ENCODE measurements around the gene PIK3R2. TPM values are rescaled to one million over a fixed set of nuclear protein-coding genes. Genes with fewer than 3 reads are reported as not detected.

The PIK3R2 gene
- total RNA-seq, 4 donors from 2014 or later = 30.5 to 135 (median 31.2) TPM

DNA sequence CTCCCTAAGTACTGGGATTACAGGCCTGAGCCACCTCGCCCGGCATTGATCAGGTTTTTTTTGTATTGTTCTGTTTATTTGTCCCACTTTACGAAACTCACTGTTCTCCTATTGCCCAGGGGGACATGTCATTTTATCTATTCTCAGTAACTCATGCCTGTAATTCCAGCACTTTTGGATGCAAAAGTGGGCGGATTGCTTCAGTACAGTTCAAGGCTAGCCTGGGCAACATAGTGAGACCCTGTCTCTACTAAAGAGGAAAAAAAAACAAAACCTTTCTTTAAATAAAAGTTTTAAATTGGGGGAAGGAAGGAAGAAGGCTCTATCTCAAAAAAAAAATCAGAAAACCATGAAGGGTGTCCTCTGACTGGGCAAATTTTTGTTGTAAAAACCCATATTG lies 37.3 kb downstream of the PIK3R2 start:
- Histone ChIP-seq H3K27me3 (no peaks in the 10 kb centered on the region), H3K27ac (no peak overlapping the region), H3K4me1 (peaks cover 14 to 24% (median 19%) of the 10 kb centered on the region in 4 donors), H3K4me3 (no peak overlapping the region), H3K9me3 (no peaks in the 10 kb centered on the region), H3K36me3 (no peaks in the 10 kb centered on the region)
- 90% methylated on average over 2 to 4 of the region's 4 CpGs for WGBS, 2 donors (ENCODE audit: low coverage in 1 of 2)
- in situ Hi-C loops (cut with MboI; ENCODE audit: low pct_ligation_motif_present in 1 of 4, low pct_unique_long_range_greater_than_20kb in 1 of 4, low sequenced_read_pairs in 3 of 4) = no loop called here
- no peak for TF ChIP-seq POLR2AphosphoS5 (IDR thresholded peaks at IDR 0.05)
- TF ChIP-seq, protein P1, sequence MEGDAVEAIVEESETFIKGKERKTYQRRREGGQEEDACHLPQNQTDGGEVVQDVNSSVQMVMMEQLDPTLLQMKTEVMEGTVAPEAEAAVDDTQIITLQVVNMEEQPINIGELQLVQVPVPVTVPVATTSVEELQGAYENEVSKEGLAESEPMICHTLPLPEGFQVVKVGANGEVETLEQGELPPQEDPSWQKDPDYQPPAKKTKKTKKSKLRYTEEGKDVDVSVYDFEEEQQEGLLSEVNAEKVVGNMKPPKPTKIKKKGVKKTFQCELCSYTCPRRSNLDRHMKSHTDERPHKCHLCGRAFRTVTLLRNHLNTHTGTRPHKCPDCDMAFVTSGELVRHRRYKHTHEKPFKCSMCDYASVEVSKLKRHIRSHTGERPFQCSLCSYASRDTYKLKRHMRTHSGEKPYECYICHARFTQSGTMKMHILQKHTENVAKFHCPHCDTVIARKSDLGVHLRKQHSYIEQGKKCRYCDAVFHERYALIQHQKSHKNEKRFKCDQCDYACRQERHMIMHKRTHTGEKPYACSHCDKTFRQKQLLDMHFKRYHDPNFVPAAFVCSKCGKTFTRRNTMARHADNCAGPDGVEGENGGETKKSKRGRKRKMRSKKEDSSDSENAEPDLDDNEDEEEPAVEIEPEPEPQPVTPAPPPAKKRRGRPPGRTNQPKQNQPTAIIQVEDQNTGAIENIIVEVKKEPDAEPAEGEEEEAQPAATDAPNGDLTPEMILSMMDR (IDR thresholded peaks at IDR 0.05) = no peak
- TF ChIP-seq POLR2A (IDR thresholded peaks at IDR 0.05) = no peak
- TF ChIP-seq EP300 (IDR thresholded peaks at IDR 0.05; ENCODE audit: low read depth) = no peak
- DNase-seq = no peak
- intact Hi-C loops (cut with DNase I; ENCODE audit: low total_unique reads) = no loop called here

DNA sequence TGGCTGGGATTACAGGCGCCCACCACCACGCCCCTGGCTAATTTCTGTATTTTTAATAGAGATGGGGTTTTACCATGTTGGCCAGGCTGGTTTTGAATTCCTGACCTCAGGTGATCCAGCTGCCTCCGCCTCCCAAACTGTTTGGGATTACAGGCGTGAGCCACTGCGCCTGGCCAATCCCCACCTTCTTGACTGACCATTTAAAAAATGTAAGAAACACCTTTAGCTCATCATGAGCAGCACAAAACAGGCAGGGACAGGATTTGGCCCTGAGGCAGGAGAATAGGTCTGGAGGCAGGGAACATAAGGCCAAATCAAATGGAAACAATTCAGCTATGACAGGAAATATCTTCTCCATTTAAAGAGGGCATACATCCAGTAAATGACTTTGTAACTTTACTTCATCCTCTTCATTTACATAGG lies 38.7 kb downstream of the PIK3R2 start:
- WGBS, 2 donors (ENCODE audit: low coverage in 1 of 2) = 57% methylated on average over 5 of the region's 5 CpGs; no CpG with 5 or more reads in 1 of the 2 donors
- peak overlapping the region in 3 of 4 donors; percentile 48 to 58 (median 53) for H3K4me3 ChIP-seq
- H3K36me3 ChIP-seq = no peaks in the 10 kb centered on the region
- DNase-seq = peak; percentile 22
- peaks cover 14 to 24% (median 19%) of the 10 kb centered on the region in 4 donors for H3K4me1 ChIP-seq
- peak overlapping the region; percentile 92 to 100 (median 95) for H3K27ac ChIP-seq
- TF ChIP-seq EP300 (IDR thresholded peaks at IDR 0.05; ENCODE audit: low read depth) (no peak), POLR2AphosphoS5 (IDR thresholded peaks at IDR 0.05) (no peak)
- no peaks in the 10 kb centered on the region for H3K27me3 ChIP-seq
- no peaks in the 10 kb centered on the region for H3K9me3 ChIP-seq
- in situ Hi-C loops (cut with MboI; ENCODE audit: low pct_ligation_motif_present in 1 of 4, low pct_unique_long_range_greater_than_20kb in 1 of 4, low sequenced_read_pairs in 3 of 4) (no loop called here), intact Hi-C loops (cut with DNase I; ENCODE audit: low total_unique reads) (no loop called here)

DNA sequence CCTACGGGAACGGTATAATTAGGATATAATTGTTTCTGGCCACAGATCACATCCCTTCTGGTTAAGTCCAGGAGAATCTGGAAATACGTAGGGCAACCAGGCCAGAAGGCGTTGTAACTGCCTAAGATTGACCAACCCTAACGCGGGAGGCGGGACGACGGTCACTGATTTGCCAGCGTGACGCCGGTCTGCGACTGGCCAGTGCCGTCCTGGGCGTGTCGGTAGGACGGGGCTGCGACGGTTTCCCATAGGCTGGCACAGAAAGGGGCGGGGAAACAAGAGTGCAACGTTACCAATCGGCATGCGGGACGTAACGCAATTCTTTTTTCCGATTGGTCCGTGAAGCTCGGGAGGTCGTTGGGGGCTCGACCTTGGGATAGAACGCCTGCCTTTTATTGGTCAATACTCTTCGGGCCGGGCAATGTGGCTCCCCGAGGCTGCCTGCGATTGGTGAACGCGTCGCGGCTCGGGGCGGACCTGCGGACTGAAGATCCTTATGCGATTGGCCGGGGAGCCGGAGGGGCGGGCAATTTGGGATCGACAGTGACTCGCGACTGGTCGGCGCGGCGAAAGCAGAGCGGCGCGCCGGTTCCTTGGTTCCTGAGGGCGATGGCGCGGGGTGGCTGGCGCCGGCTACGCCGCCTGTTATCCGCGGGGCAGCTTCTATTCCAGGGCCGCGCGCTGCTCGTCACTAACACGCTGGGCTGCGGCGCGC lies 39.9 kb downstream of the PIK3R2 start, which contains the start of gene MPV17L2:
TSS of gene MPV17L2 (plus strand) at position 546 of the 715 bp plus-strand sequence. CDS start at position 610, 64 bp downstream.
- in situ Hi-C loops (cut with MboI; ENCODE audit: low pct_ligation_motif_present in 1 of 4, low pct_unique_long_range_greater_than_20kb in 1 of 4, low sequenced_read_pairs in 3 of 4) (no loop called here), intact Hi-C loops (cut with DNase I; ENCODE audit: low total_unique reads) (no loop called here)
- TF ChIP-seq POLR2A (IDR thresholded peaks at IDR 0.05) (peak; percentile 88), POLR2AphosphoS5 (IDR thresholded peaks at IDR 0.05) (peak; percentile 94 to 98 (median 98)), EP300 (IDR thresholded peaks at IDR 0.05; ENCODE audit: low read depth) (no peak)
- DNase-seq = peak; percentile 100
- H3K27ac ChIP-seq = peak within 1 kb of the TSS; percentile 93 to 100 (median 96)
- H3K27me3 ChIP-seq = no peaks in the 10 kb centered on the region
- no peaks in the 10 kb centered on the region for H3K9me3 ChIP-seq
- H3K4me1 ChIP-seq = peaks cover 14 to 24% (median 19%) of the 10 kb centered on the region in 4 donors
- WGBS, 2 donors (ENCODE audit: low coverage in 1 of 2) = 0% methylated on average over 8 to 47 of the region's 74 CpGs
- H3K36me3 ChIP-seq = no peaks in the 10 kb centered on the region
- peak within 1 kb of the TSS; percentile 58 to 88 (median 76) for H3K4me3 ChIP-seq

DNA sequence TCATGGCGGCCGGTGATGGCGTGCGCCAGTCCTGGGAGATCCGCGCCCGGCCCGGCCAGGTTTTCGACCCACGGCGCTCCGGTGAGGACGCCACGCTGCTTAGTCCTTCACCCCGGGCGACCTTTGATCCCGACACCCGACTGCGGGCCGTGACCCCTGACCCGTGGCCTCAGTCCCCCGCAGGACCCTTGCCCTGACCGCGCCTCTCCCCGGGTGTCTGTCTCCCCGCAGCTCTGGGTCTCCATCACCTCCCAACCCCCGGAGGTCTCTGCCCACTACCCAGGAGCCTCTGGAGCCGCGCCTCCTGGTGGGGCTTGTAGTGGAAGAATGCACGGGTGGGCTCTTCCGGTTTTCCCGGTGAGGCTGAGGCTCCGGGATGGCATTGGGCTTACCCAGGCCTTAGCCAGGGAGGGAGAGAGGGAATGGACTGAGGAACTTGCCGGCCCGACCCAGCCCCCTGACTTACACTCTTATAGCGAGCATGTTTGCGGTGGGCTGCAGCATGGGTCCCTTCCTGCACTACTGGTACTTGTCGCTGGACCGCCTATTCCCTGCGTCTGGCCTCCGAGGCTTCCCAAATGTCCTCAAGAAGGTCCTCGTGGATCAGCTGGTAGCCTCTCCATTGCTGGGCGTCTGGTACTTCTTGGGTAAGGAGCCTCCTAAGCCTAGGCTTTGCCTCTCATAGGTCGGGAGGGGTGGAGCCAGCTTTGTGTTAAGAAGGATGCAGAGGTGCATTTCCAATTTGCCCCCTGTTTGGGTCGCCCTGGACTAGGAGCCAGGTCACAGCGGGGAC lies 40.6 kb downstream of the PIK3R2 start:
- H3K36me3 ChIP-seq = peaks cover 0 to 4% (median 0%) of the 10 kb centered on the region in 4 donors
- 12% methylated on average over 26 of the region's 46 CpGs; no CpG with 5 or more reads in 1 of the 2 donors for WGBS, 2 donors (ENCODE audit: low coverage in 1 of 2)
- H3K4me3 ChIP-seq = peak overlapping the region; percentile 57 to 88 (median 76)
- no peak for DNase-seq
- H3K4me1 ChIP-seq = peaks cover 14 to 24% (median 19%) of the 10 kb centered on the region in 4 donors
- TF ChIP-seq POLR2A (IDR thresholded peaks at IDR 0.05) (no peak), POLR2AphosphoS5 (IDR thresholded peaks at IDR 0.05) (no peak), EP300 (IDR thresholded peaks at IDR 0.05; ENCODE audit: low read depth) (no peak)
- TF ChIP-seq, protein P1 (IDR thresholded peaks at IDR 0.05) = no peak
- peak overlapping the region; percentile 87 to 96 (median 92) for H3K27ac ChIP-seq
- no peaks in the 10 kb centered on the region for H3K9me3 ChIP-seq
- in situ Hi-C loops (cut with MboI; ENCODE audit: low pct_ligation_motif_present in 1 of 4, low pct_unique_long_range_greater_than_20kb in 1 of 4, low sequenced_read_pairs in 3 of 4) = no loop called here
- H3K27me3 ChIP-seq = no peaks in the 10 kb centered on the region
- intact Hi-C loops (cut with DNase I; ENCODE audit: low total_unique reads) = no loop called here

DNA sequence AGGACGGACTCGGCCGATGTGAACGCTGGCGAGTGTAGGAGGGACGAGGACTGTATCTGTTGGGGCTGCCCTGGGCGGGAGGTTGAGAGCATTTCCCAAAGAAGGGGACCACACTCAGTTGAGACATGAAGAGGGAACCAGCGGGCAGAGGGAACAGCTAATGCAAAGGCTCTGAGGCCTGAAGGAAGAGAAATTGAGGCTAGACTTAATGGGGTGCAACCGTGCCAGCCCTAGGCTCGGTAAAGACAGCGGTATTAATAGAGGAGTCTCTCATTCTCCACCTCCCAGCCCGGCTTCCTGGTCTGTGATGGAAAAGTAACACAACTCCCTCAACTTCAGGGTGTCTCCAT lies 41.2 kb downstream of the PIK3R2 start:
- peak overlapping the region in 3 of 4 donors; percentile 57 to 88 (median 79) for H3K4me3 ChIP-seq
- peaks cover 0 to 6% (median 0%) of the 10 kb centered on the region in 4 donors for H3K36me3 ChIP-seq
- H3K4me1 ChIP-seq = peaks cover 14 to 24% (median 19%) of the 10 kb centered on the region in 4 donors
- H3K27ac ChIP-seq = peak overlapping the region; percentile 87 to 96 (median 92)
- in situ Hi-C loops (cut with MboI; ENCODE audit: low pct_ligation_motif_present in 1 of 4, low pct_unique_long_range_greater_than_20kb in 1 of 4, low sequenced_read_pairs in 3 of 4) = no loop called here
- 55 to 60% methylated on average over 5 to 12 of the region's 12 CpGs for WGBS, 2 donors (ENCODE audit: low coverage in 1 of 2)
- no peak for DNase-seq
- intact Hi-C loops (cut with DNase I; ENCODE audit: low total_unique reads) = no loop called here
- no peaks in the 10 kb centered on the region for H3K9me3 ChIP-seq
- TF ChIP-seq EP300 (IDR thresholded peaks at IDR 0.05; ENCODE audit: low read depth) (no peak), POLR2AphosphoS5 (IDR thresholded peaks at IDR 0.05) (no peak), POLR2A (IDR thresholded peaks at IDR 0.05) (no peak)
- TF ChIP-seq, protein P1 (IDR thresholded peaks at IDR 0.05) = no peak
- H3K27me3 ChIP-seq = no peaks in the 10 kb centered on the region

All from transverse colon (tissue), 4 donors.